ENCODE measurements around the gene EXOSC6.
"Not testable (repeated sequence)": the region's sequence is repeated elsewhere in the genome, so short reads cannot be mapped to it uniquely, and the experiment has no call there.

EXOSC6 gene

DNA sequence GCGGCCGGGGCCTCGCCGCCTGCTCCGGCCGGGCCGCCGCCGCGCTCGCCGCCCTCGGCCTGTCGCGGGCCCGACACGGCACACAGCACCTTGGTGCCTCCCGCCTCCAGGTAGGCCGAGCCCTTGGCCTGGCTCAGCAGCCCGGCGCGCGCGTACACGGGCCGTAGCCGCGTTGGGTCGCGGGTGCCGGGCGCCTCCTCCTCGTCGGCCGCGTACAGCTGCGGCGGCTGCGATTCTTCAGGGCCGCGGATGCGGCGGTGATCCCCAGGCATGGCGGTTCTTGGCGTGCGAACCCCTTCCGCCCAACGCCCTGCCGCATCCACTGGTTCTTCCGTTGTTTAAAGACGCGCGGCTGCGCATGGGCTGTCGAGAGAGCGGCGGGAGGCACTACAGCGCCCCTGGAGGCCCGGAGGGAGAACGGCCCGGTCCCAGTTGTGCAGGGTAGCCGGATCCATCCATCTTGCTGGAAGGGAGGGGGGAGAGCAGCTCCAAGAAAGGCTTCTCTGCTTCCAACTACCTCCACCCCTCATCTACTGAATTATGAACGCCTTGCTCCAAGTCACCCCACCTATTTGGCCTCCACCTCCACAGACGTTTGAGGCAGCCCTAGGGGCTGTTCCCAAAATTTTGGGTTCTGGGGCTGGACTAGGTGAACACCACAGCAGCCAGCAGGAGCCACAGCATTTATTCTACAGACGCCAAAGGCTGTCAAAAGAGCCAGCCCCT lies at the start of gene EXOSC6:
TSS of gene EXOSC6 (minus strand) at position 312 of the 726 bp plus-strand sequence. CDS start at position 272, 40 bp downstream.
- DNase-seq (ENCODE audit: low read depth in 3 of 3) = peak; percentile 87 to 90 (median 88)

DNA sequence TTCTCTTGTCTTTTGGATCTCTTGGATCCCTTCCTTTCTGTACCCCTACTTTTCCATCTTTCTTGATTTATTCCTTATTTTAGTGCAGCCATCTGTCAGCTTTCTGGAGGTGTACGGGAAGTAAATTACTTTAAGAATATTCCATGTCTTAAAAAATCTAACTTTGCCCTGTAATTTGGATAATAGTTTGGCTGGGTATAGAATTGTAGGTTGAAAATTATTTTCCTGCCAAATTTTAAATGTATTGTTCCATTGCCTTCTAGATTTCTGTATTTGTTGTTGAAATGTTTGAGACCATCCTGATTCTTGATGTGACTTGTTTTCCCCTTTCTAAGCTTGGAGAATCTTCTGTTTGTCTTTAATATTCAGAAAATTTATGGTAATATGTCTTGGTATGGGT lies 49.4 kb upstream of the EXOSC6 start:
- no peak for DNase-seq (ENCODE audit: low read depth in 3 of 3)

- peak in 2 of 3 experiments; percentile 31 to 61 for DNase-seq (ENCODE audit: low read depth in 3 of 3)
These were observed 47.5 kb upstream of the EXOSC6 start, which contains the start of gene DDX19B for GRCh38 chr16:70298988-70299938. Gene DDX19B (plus strand): TSS chr16:70299186. CDS start chr16:70299298, 112 bp downstream.

DNA sequence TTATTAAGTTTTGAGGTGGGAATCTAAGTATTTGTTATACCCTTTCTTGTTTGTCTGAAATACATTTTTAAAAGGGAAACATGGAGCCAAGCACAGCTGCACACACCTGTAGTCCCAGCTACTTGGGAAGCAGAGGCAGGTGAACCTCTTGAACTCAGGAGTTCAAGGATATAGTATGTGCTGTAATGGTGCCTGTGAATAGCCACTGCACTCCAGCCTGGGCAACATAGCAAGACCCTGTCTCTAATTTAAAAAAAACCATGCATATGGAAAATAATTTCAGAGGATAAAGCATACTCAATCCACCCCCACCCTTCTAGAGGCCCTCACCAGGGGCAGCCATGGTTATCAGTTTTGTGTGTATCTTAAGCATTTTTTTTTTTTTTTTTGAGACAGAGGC lies 43.9 kb upstream of the EXOSC6 start:
- no peak for DNase-seq (ENCODE audit: low read depth in 3 of 3)

DNA sequence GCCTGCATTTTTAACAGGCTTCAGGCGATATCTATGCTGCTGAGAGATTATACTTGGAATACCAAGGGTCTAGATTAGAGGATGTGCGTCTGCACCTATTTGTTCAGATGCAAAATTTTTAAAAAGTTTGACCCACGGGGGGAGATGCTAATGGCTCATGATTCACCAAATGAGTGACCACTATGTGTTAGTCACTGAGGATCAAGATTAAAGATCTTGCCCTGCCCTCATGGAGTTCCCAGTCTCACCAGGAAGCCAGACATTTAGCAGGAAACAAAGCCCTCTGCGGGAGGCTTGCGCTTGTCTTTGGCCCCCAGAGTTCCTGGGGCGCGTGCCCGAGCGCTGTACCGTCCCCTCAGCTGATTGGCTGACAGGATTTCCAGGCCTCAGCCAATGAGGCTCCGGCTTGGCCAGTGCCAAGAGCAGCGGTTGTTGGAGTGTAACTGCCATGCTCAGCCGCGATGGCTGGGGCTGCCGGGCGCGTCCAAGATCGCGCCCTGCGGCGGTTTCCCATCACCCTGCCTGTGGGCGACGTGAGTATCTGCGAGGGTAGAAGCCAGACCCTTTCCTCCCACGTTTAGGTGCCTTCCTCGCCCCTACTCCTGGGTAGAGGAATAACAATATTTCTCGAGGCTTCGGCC lies 42.8 kb upstream of the EXOSC6 start:
- no peak for DNase-seq (ENCODE audit: low read depth in 3 of 3)

- not testable (repeated sequence) for DNase-seq (ENCODE audit: low read depth in 3 of 3)
These were observed 40.4 kb upstream of the EXOSC6 start for GRCh38 chr16:70292148-70292547.

- no peak for DNase-seq (ENCODE audit: low read depth in 3 of 3)
These were observed 39.3 kb upstream of the EXOSC6 start for GRCh38 chr16:70290949-70291519.

GRCh38 chr16:70289229-70290094 lies 37.7 kb upstream of the EXOSC6 start, which contains the start of gene AARS1:
Gene AARS1 (minus strand): TSS chr16:70289506. CDS start chr16:70282763, 6,743 bp downstream.
- peak; percentile 89 to 94 (median 92) for DNase-seq (ENCODE audit: low read depth in 3 of 3)

- not testable (repeated sequence) for DNase-seq (ENCODE audit: low read depth in 3 of 3)
These were observed 35.7 kb upstream of the EXOSC6 start for GRCh38 chr16:70287304-70287971.

- no peak for DNase-seq (ENCODE audit: low read depth in 3 of 3)
These were observed 24.7 kb upstream of the EXOSC6 start for GRCh38 chr16:70276392-70276791.

DNA sequence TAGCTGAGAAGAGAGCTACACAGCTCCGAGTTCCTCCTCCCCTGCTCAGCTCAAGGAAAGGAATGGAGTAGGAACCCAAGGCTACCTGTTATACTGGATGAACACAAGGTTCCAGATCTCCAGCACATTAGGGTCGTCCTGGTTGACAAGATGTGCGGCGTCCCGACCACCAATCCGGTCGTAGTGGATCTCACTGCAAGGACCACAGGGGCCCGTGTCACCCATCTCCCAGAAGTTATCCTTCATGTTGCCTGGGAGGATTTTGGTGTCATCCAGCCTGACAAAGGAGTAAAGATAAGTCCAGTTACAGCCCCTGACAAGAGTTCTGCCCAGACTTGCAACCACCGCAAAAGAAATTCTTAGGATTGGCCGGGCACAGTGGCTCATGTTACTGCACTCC lies 20.0 kb upstream of the EXOSC6 start:
- DNase-seq (ENCODE audit: low read depth in 3 of 3) = no peak

DNA sequence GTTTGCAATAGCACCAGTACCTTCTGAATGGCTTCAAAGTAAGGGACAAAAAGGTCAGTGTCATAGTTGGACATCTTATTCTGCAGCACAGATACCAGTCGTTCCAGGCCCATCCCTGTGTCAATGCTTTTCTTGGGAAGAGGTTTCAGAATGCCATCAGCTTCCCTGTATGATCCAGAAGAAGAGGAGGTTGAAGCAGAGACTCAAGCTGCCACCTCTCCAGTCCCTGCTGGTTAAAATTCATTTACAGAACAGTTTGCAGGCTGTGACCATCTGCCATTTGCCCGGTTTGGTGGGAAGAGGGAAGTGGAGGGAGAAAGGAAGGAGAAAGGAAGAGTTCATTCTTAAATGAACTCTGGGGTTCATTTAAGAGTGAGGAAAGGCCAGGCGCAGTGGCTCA lies 18.4 kb upstream of the EXOSC6 start:
- no peak for DNase-seq (ENCODE audit: low read depth in 3 of 3)

DNA sequence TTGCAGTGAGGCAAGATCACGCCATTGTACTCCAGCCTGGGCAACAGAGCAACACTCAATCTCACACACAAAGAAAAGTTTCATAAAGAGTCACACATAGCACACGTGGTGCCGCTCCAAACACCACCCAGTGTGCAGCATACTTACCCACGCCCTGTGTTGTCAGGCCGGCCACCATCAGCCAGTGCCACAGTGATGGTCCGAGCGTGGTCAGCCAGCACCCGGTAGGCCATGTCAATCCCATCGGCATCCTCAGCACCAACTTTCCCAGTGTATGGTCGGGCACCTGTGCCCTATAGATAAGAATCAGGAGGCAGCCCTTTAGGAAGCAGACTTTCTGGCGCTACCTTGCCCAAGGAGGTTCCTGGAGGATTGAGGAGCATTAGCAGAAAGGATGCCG lies 17.7 kb upstream of the EXOSC6 start:
- no peak for DNase-seq (ENCODE audit: low read depth in 3 of 3)

- DNase-seq (ENCODE audit: low read depth in 3 of 3) = not testable (repeated sequence)
These were observed 16.2 kb upstream of the EXOSC6 start for GRCh38 chr16:70267922-70268321.

GRCh38 chr16:70267516-70267915 lies 15.8 kb upstream of the EXOSC6 start:
- no peak for DNase-seq (ENCODE audit: low read depth in 3 of 3)

- DNase-seq (ENCODE audit: low read depth in 3 of 3) = not testable (repeated sequence)
These were observed 8.2 kb upstream of the EXOSC6 start for GRCh38 chr16:70259903-70260302.

DNA sequence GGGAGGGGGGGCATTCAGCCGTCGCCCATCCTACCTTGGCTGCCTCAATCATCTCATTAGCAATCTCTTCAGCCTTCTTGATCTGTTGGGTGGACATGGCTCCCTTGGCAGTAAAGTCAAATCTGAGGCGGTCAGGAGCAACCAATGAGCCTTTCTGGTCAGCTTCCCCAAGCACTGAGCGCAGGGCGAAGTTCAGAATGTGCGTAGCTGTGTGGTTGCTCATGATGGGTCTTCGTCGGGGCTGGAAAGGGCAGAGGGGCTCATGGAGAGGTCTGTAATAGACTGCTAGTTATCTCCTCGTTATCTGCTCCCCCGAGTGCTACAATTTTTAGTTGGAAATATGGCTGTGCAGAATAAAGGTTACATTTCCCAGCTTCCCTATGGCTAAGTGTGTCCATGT lies 7.2 kb upstream of the EXOSC6 start:
- DNase-seq (ENCODE audit: low read depth in 3 of 3) = no peak

GRCh38 chr16:70258065-70258464 lies 6.3 kb upstream of the EXOSC6 start:
- DNase-seq (ENCODE audit: low read depth in 3 of 3) = no peak

- no peak for DNase-seq (ENCODE audit: low read depth in 3 of 3)
These were observed 5.7 kb upstream of the EXOSC6 start for GRCh38 chr16:70257391-70257790.

GRCh38 chr16:70255574-70255973 lies 3.8 kb upstream of the EXOSC6 start:
- DNase-seq (ENCODE audit: low read depth in 3 of 3) = no peak
